ENCODE data around the gene NAT8L.

- TF ChIP-seq POLR2A (IDR thresholded peaks at IDR 0.05; ENCODE audit: low read depth) (no peak), CTCF (IDR thresholded peaks at IDR 0.05) (no peak), EP300 (IDR thresholded peaks at IDR 0.05) (no peak)
Observed at GRCh38 chr4:2075171-2075986, 16.3 kb downstream of the NAT8L start.

Measured in esophagus muscularis mucosa (tissue), 4 donors.